Spleen (tissue), 11 donors: Measurements from ENCODE around the gene SIPA1L3. TPM values are rescaled to one million over a fixed set of nuclear protein-coding genes. Genes with fewer than 3 reads are reported as not detected.

ENCODE experiments used
- DNase-seq: peaks from one replicate; pipeline ENCODE4 v3.0.0-alpha.2; 2020
- H3K27ac ChIP-seq, 8 donors: fragments of 200-600 bp; sonication (generic) in 7 of 8; 1 replicate in 4 of 8; 2 replicates in 4 of 8; pipeline versions ENCODE4 v1.5.0 to v1.8.0; 2016 to 2021; ENCODE audit warnings: inconsistent platforms in 4 of 8, mild to moderate bottlenecking in 4 of 8, moderate library complexity in 1 of 8
- H3K27me3 ChIP-seq, 7 donors: fragments of 200-600 bp; sonication (generic) in 6 of 7; replicated peaks in 1 of 7; 1 replicate in 4 of 7; 2 replicates in 3 of 7; pipeline versions ENCODE4 v1.5.0 to v1.8.0; 2016 to 2021; ENCODE audit warnings: inconsistent platforms in 3 of 7, mild to moderate bottlenecking in 1 of 7
- H3K36me3 ChIP-seq, 6 donors: fragments of 200-600 bp; sonication (generic) in 5 of 6; 1 replicate in 4 of 6; 2 replicates in 2 of 6; pipeline versions ENCODE4 v1.5.0 to v1.8.0; 2016 to 2021; ENCODE audit warnings: inconsistent platforms in 2 of 6
- H3K4me1 ChIP-seq, 6 donors: fragments of 200-600 bp; sonication (generic) in 5 of 6; 1 replicate in 3 of 6; 2 replicates in 3 of 6; pipeline versions ENCODE4 v1.5.0 to v1.8.0; 2016 to 2021; ENCODE audit warnings: inconsistent platforms in 3 of 6
- H3K4me3 ChIP-seq, 8 donors: fragments of 200-600 bp; sonication (generic) in 7 of 8; 1 replicate in 4 of 8; 2 replicates in 4 of 8; pipeline versions ENCODE4 v1.5.0 to v1.8.0; 2016 to 2021; ENCODE audit warnings: inconsistent platforms in 4 of 8, mild to moderate bottlenecking in 4 of 8, moderate library complexity in 2 of 8
- H3K9me3 ChIP-seq, 8 donors: fragments of 200-600 bp; sonication (generic) in 7 of 8; 1 replicate in 4 of 8; 2 replicates in 4 of 8; pipeline versions ENCODE4 v1.5.0 to v1.8.0; 2016 to 2021; ENCODE audit warnings: inconsistent platforms in 4 of 8
- CTCF ChIP-seq, 11 experiments: fragments of 200-600 bp in 7 of 11; fragments of 450-650 bp in 4 of 11; sonication (generic) in 4 of 11; IDR thresholded peaks in 8 of 11; conservative IDR thresholded peaks in 3 of 11; 1 replicate in 7 of 11; 2 replicates in 4 of 11; pipeline versions ENCODE4 v1.4.0 to v1.8.0; 2016 to 2021; ENCODE audit warnings: antibody characterized with exemption in 11 of 11, inconsistent platforms in 4 of 11, mild to moderate bottlenecking in 1 of 11
- POLR2A ChIP-seq, 3 donors: fragments of 450-650 bp; IDR thresholded peaks; one replicate each; pipeline ENCODE4 v1.5.1; 2017; ENCODE audit warnings: antibody characterized with exemption in 3 of 3, mild to moderate bottlenecking in 1 of 3
- POLR2AphosphoS5 ChIP-seq, 3 donors: sonication (generic); formaldehyde crosslinking; IDR thresholded peaks; one replicate each; pipeline ENCODE4 v1.5.1; 2017; ENCODE audit warnings: antibody characterized with exemption in 3 of 3
- WGBS, 5 donors: extraction: QIAGEN DNeasy Blood & Tissue Kit in 3 of 5; methylation state at CpG; one replicate each; pipeline versions ENCODE4 v1.1.5 to v1.1.7; 2013 to 2018; 5-methylcytosine and 5-hydroxymethylcytosine counted together
- intact Hi-C: fragments of 100-400 bp; cut with DNase I; formaldehyde crosslinking; loops from one replicate; pipeline ENCODE4 v1.15.0; 2023; ENCODE audit warnings: low total_unique reads
- polyA plus RNA-seq, 3 donors: library from polyadenylated mRNA; stranded (reverse); fragments of 200-250 nt; gene quantifications; one replicate each; pipeline ENCODE4 v1.2.1, GENCODE V29; 2013
- total RNA-seq, 7 donors: library from RNA; depleted of rRNA in 3 of 7; stranded (reverse); fragments of >200 nt in 3 of 7; fragmentation: NEBNext Ultra II Directional in 4 of 7; extraction: Animal tissue kit (Norgen Biotek cat#: 25700) in 4 of 7; gene quantifications; one replicate each; pipeline versions ENCODE4 v1.1.0 to v1.2.1, GENCODE V29; 2016 to 2021
- donor health status: healthy with polysubstance abuse.
- donor health status: DM: no; HTN: no; CAD: no; lungs with moderate emphysema.
- donor health status: DM: no; HTN: no; CAD: no.
- donor health status: Bipolar disorder and iron deficiency.
- donor health status: healthy.
- donor health status: DM: no; HTN: no; CAD: no.
- donor health status: DM: yes; HTN: yes; CAD: no.

Gene SIPA1L3
- total and polyA plus RNA-seq, 10 donors = 5.4 to 62.6 (median 40.3) TPM

DNA sequence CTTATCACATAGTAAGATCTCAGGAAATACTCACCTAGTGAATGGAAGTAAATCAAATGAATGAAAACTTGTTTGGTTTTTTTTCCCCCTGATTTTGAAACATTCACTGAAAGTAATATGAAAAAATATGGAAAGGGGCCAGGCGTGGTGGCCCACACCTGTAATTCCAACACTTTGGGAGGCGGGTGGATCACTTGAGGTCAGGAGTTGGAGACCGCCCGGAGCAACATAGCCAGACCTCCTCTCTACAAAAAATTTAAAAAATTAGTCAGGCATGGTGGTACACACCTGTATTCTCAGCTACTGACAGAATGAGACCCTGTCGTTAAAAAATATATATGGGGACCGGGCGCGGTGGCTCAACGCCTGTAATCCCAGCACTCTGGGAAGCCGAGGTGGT lies 149.6 kb downstream of the SIPA1L3 start:
- WGBS, 5 donors = 91 to 97% (median 95%) methylated on average over 10 of the region's 10 CpGs
- TF ChIP-seq POLR2A (IDR thresholded peaks at IDR 0.05) = no peak
- TF ChIP-seq POLR2AphosphoS5 (IDR thresholded peaks at IDR 0.05) = no peak
- no peak for TF ChIP-seq CTCF (IDR thresholded peaks at IDR 0.05 in 8 of 11, conservative IDR thresholded peaks at IDR 0.05 in 3 of 11)

GRCh38 chr19:38057959-38058690 lies 151.1 kb downstream of the SIPA1L3 start:
- Histone ChIP-seq H3K36me3 (peaks cover 0 to 10% (median 0%) of the 10 kb centered on the region in 6 donors), H3K4me1 (peaks cover 0 to 60% (median 22%) of the 10 kb centered on the region in 6 donors), H3K9me3 (no peaks in the 10 kb centered on the region), H3K4me3 (no peak overlapping the region), H3K27ac (peak overlapping the region in 5 of 8 donors; percentile 1 to 62 (median 29)), H3K27me3 (no peaks in the 10 kb centered on the region)
- 70 to 82% (median 80%) methylated on average over 7 to 10 of the region's 10 CpGs for whole genome bisulfite sequencing, 5 donors
- intact Hi-C loops = no loop called here
- TF ChIP-seq CTCF (IDR thresholded peaks at IDR 0.05 in 8 of 11, conservative IDR thresholded peaks at IDR 0.05 in 3 of 11) = no peak
- TF ChIP-seq POLR2AphosphoS5 (IDR thresholded peaks at IDR 0.05) = no peak
- no peak for TF ChIP-seq POLR2A (IDR thresholded peaks at IDR 0.05)
- no peak for DNase-seq

More for the DNA sequence above, 149.6 kb downstream of the SIPA1L3 start:
- Histone ChIP-seq H3K27ac (no peak overlapping the region), H3K4me1 (peaks cover 0 to 60% (median 22%) of the 10 kb centered on the region in 6 donors), H3K27me3 (no peaks in the 10 kb centered on the region), H3K4me3 (no peak overlapping the region), H3K9me3 (no peaks in the 10 kb centered on the region), H3K36me3 (peaks cover 0 to 10% (median 0%) of the 10 kb centered on the region in 6 donors)
- intact Hi-C loops = no loop called here
- DNase-seq = no peak

GRCh38 chr19:38059897-38060296 lies 152.9 kb downstream of the SIPA1L3 start:
- H3K4me3 ChIP-seq = no peak overlapping the region
- peak overlapping the region in 6 of 8 donors; percentile 7 to 70 (median 52) for H3K27ac ChIP-seq
- peaks cover 0 to 52% (median 18%) of the 10 kb centered on the region in 6 donors for H3K4me1 ChIP-seq
- H3K36me3 ChIP-seq = peaks cover 0 to 16% (median 0%) of the 10 kb centered on the region in 6 donors
- H3K9me3 ChIP-seq = no peaks in the 10 kb centered on the region
- WGBS, 5 donors = 30 to 44% (median 36%) methylated on average over 7 of the region's 7 CpGs
- TF ChIP-seq POLR2A (IDR thresholded peaks at IDR 0.05) = no peak
- TF ChIP-seq POLR2AphosphoS5 (IDR thresholded peaks at IDR 0.05) = peak in 1 of 3 donors; percentile 22
- intact Hi-C loops = no loop called here
- no peaks in the 10 kb centered on the region for H3K27me3 ChIP-seq
- no peak for DNase-seq

- Histone ChIP-seq H3K27ac (peak overlapping the region in 6 of 8 donors; percentile 7 to 70 (median 52)), H3K4me1 (peaks cover 0 to 47% (median 16%) of the 10 kb centered on the region in 6 donors), H3K36me3 (peaks cover 0 to 13% (median 0%) of the 10 kb centered on the region in 6 donors), H3K27me3 (no peaks in the 10 kb centered on the region), H3K4me3 (no peak overlapping the region), H3K9me3 (no peaks in the 10 kb centered on the region)
- no peak for DNase-seq
- TF ChIP-seq POLR2AphosphoS5 (IDR thresholded peaks at IDR 0.05) (no peak), CTCF (IDR thresholded peaks at IDR 0.05 in 8 of 11, conservative IDR thresholded peaks at IDR 0.05 in 3 of 11) (no peak), POLR2A (IDR thresholded peaks at IDR 0.05) (no peak)
- intact Hi-C loops = no loop called here
- WGBS, 5 donors = 69 to 83% (median 76%) methylated on average over 7 of the region's 7 CpGs
Measured at GRCh38 chr19:38060331-38060730, 153.3 kb downstream of the SIPA1L3 start.
